ENCODE results near the gene PLXNB1.

DNA sequence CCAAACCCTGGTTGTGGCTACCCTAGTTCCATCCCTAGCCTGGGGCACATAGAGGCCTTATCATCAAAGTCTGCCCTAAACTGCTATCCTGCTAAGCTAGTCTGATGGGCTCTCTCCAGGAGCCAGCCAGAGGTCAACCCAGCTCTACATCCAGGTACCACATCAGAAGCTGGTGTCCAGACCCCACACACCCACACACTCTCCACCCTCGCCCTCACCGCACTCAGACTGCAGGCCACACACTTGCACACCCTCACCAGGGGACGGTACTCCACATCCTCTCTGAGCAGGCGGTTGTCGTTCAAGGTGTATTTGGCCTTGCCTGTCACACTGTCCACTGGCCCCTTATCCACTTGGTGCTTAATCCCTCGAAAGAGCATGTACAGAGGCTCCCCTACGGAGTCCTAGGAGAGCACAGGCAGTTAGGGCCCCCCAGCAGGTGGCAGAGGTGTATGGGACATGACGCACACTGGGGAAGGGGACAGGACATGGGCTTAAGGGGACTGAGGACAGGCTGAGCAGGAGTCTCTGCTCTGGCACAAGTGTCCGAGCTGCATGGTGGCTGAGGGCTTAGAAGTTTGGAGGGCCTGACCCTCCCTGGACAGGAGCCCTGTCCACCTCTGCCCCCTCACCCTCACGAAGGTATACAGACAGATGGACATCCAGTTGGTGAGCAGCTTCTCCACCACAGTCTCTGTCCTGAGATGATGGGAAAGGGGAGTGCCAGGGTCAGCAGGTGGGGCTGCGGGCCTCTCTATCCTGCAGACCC lies 18.1 kb downstream of the PLXNB1 start:
- TF ChIP-seq, protein P1, sequence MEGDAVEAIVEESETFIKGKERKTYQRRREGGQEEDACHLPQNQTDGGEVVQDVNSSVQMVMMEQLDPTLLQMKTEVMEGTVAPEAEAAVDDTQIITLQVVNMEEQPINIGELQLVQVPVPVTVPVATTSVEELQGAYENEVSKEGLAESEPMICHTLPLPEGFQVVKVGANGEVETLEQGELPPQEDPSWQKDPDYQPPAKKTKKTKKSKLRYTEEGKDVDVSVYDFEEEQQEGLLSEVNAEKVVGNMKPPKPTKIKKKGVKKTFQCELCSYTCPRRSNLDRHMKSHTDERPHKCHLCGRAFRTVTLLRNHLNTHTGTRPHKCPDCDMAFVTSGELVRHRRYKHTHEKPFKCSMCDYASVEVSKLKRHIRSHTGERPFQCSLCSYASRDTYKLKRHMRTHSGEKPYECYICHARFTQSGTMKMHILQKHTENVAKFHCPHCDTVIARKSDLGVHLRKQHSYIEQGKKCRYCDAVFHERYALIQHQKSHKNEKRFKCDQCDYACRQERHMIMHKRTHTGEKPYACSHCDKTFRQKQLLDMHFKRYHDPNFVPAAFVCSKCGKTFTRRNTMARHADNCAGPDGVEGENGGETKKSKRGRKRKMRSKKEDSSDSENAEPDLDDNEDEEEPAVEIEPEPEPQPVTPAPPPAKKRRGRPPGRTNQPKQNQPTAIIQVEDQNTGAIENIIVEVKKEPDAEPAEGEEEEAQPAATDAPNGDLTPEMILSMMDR (IDR thresholded peaks at IDR 0.05): no peak
- no peak for TF ChIP-seq POLR2A (IDR thresholded peaks at IDR 0.05)
